ES-I3 (cell line): ENCODE measurements around the gene DMAC2L.

Experiments used
- H3K36me3 ChIP-seq: 2 replicates; pipeline ENCODE4 v1.6.1; 2013; ENCODE audit warnings: mild to moderate bottlenecking, low read length, control low read depth, moderate library complexity; ENCODE audit not compliant: insufficient read depth
- H3K4me1 ChIP-seq: 2 replicates; pipeline ENCODE4 v1.6.1; 2013; ENCODE audit warnings: mild to moderate bottlenecking, control low read depth, low read length; ENCODE audit not compliant: insufficient read depth
- H3K9ac ChIP-seq: 2 replicates; pipeline ENCODE4 v1.6.1; 2013; ENCODE audit warnings: low read depth, mild to moderate bottlenecking, low read length, moderate library complexity
- H3K9me3 ChIP-seq: 2 replicates; pipeline ENCODE4 v1.6.1; 2013; ENCODE audit warnings: mild to moderate bottlenecking, low read length, moderate library complexity; ENCODE audit not compliant: control insufficient read depth, insufficient read depth

The DMAC2L gene

GRCh38 chr14:50339178-50339804 is 27.2 kb downstream of the DMAC2L start:
- Histone ChIP-seq H3K9ac (no peak overlapping the region), H3K9me3 (no peaks in the 10 kb centered on the region), H3K36me3 (no peaks in the 10 kb centered on the region), H3K4me1 (peaks cover 24% of the 10 kb centered on the region)

- H3K36me3 ChIP-seq = no peaks in the 10 kb centered on the region
- no peak overlapping the region for H3K9ac ChIP-seq
- H3K4me1 ChIP-seq = peaks cover 18% of the 10 kb centered on the region
- H3K9me3 ChIP-seq = no peaks in the 10 kb centered on the region
These were observed 27.9 kb downstream of the DMAC2L start for GRCh38 chr14:50340045-50340444.

- H3K9me3 ChIP-seq = no peaks in the 10 kb centered on the region
- H3K36me3 ChIP-seq = no peaks in the 10 kb centered on the region
- H3K4me1 ChIP-seq = peaks cover 10% of the 10 kb centered on the region
- H3K9ac ChIP-seq = no peak overlapping the region
These were observed 28.8 kb downstream of the DMAC2L start for GRCh38 chr14:50340963-50341362.

GRCh38 chr14:50342221-50343078 is 30.3 kb downstream of the DMAC2L start:
- Histone ChIP-seq H3K9me3 (no peaks in the 10 kb centered on the region), H3K36me3 (no peaks in the 10 kb centered on the region), H3K9ac (no peak overlapping the region), H3K4me1 (peaks cover 5% of the 10 kb centered on the region; the same call in 1 of the 2 replicates)

- peaks cover 5% of the 10 kb centered on the region; the same call in 1 of the 2 replicates for H3K4me1 ChIP-seq
- H3K9me3 ChIP-seq = no peaks in the 10 kb centered on the region
- no peak overlapping the region for H3K9ac ChIP-seq
- H3K36me3 ChIP-seq = no peaks in the 10 kb centered on the region
These were observed 31.3 kb downstream of the DMAC2L start for GRCh38 chr14:50343434-50343833.

- Histone ChIP-seq H3K4me1 (peaks cover 5% of the 10 kb centered on the region; the same call in 1 of the 2 replicates), H3K9ac (no peak overlapping the region), H3K9me3 (no peaks in the 10 kb centered on the region), H3K36me3 (no peaks in the 10 kb centered on the region)
These were observed 32.1 kb downstream of the DMAC2L start for GRCh38 chr14:50344116-50344775.

- H3K9ac ChIP-seq = no peak overlapping the region
- H3K9me3 ChIP-seq = no peaks in the 10 kb centered on the region
- no peaks in the 10 kb centered on the region for H3K36me3 ChIP-seq
- H3K4me1 ChIP-seq = peaks cover 5% of the 10 kb centered on the region; the same call in 1 of the 2 replicates
These were observed 32.9 kb downstream of the DMAC2L start for GRCh38 chr14:50344876-50345563.

GRCh38 chr14:50345846-50346422 is 33.8 kb downstream of the DMAC2L start:
- Histone ChIP-seq H3K36me3 (no peaks in the 10 kb centered on the region), H3K9ac (no peak overlapping the region), H3K9me3 (no peaks in the 10 kb centered on the region), H3K4me1 (peaks cover 5% of the 10 kb centered on the region; the same call in 1 of the 2 replicates)

- no peak overlapping the region for H3K9ac ChIP-seq
- peaks cover 1% of the 10 kb centered on the region; the same call in 1 of the 2 replicates for H3K4me1 ChIP-seq
- no peaks in the 10 kb centered on the region for H3K9me3 ChIP-seq
- no peaks in the 10 kb centered on the region for H3K36me3 ChIP-seq
These were observed 35.4 kb downstream of the DMAC2L start for GRCh38 chr14:50347521-50347920.

- H3K9ac ChIP-seq = no peak overlapping the region
- H3K36me3 ChIP-seq = no peaks in the 10 kb centered on the region
- no peaks in the 10 kb centered on the region for H3K4me1 ChIP-seq
- H3K9me3 ChIP-seq = no peaks in the 10 kb centered on the region
These were observed 36.8 kb downstream of the DMAC2L start for GRCh38 chr14:50348933-50349332.

- Histone ChIP-seq H3K36me3 (no peaks in the 10 kb centered on the region), H3K4me1 (no peaks in the 10 kb centered on the region; the same call in 1 of the 2 replicates), H3K9me3 (no peaks in the 10 kb centered on the region), H3K9ac (no peak overlapping the region)
These were observed 38.9 kb downstream of the DMAC2L start for GRCh38 chr14:50350975-50351374.

- no peaks in the 10 kb centered on the region for H3K9me3 ChIP-seq
- H3K4me1 ChIP-seq = no peaks in the 10 kb centered on the region; the same call in 1 of the 2 replicates
- H3K36me3 ChIP-seq = no peaks in the 10 kb centered on the region
- no peak overlapping the region for H3K9ac ChIP-seq
These were observed 40.5 kb downstream of the DMAC2L start for GRCh38 chr14:50352584-50352983.

GRCh38 chr14:50353126-50353525 is 41.0 kb downstream of the DMAC2L start:
- no peaks in the 10 kb centered on the region; the same call in 1 of the 2 replicates for H3K4me1 ChIP-seq
- H3K9me3 ChIP-seq = no peaks in the 10 kb centered on the region
- H3K36me3 ChIP-seq = no peaks in the 10 kb centered on the region
- no peak overlapping the region; the same call in 1 of the 2 replicates for H3K9ac ChIP-seq

- H3K36me3 ChIP-seq = no peaks in the 10 kb centered on the region
- no peaks in the 10 kb centered on the region for H3K9me3 ChIP-seq
- H3K9ac ChIP-seq = no peak overlapping the region
- H3K4me1 ChIP-seq = no peaks in the 10 kb centered on the region; the same call in 1 of the 2 replicates
These were observed 42.4 kb downstream of the DMAC2L start for GRCh38 chr14:50354527-50354926.
